CD4-positive, alpha-beta T cell (primary cell): ENCODE data around the gene ENAH. TPM values are rescaled to one million over a fixed set of nuclear protein-coding genes. Genes with fewer than 3 reads are reported as not detected.

Experiments
- ATAC-seq: fragments of 200-7000 bp; cut with Tn5 transposase; one replicate; pipeline ENCODE4 v1.10.0; 2022; ENCODE audit warnings: mild to moderate bottlenecking; ENCODE audit not compliant: poor library complexity
- CTCF ChIA-PET: fragments of 350-600 bp; sonication (Branson Sonifier 250); formaldehyde crosslinking; loops from one replicate; lab custom pipeline; 2021; ENCODE audit warnings: antibody characterized with exemption, inconsistent platforms; lab: Charles Lee
- POLR2A ChIA-PET: fragments of 350-600 bp; sonication (Branson Sonifier 250); formaldehyde crosslinking; loops from one replicate; lab custom pipeline; 2021; ENCODE audit warnings: antibody characterized with exemption, inconsistent platforms; lab: Charles Lee
- DNase-seq, 14 experiments: peaks; one replicate each; pipeline ENCODE4 v3.0.0-alpha.2; 2013 to 2020; ENCODE audit warnings: mixed read lengths in 2 of 14
- H3K27ac ChIP-seq, 2 donors: one replicate each; pipeline versions ENCODE4 v1.5.1 to v1.7.0; 2013; ENCODE audit warnings: low read length in 2 of 2, low read depth in 1 of 2, mild to moderate bottlenecking in 1 of 2
- H3K27me3 ChIP-seq, 2 experiments: 1 replicate in 1 of 2; 2 replicates in 1 of 2; pipeline versions ENCODE4 v1.6.1 to v1.7.0; 2013; ENCODE audit warnings: low read length in 2 of 2, control low read depth in 1 of 2, mild to moderate bottlenecking in 1 of 2, moderate library complexity in 1 of 2; ENCODE audit not compliant: insufficient read depth in 2 of 2, control insufficient read depth in 1 of 2
- H3K36me3 ChIP-seq: one replicate; pipeline ENCODE4 v1.6.1; 2013; ENCODE audit warnings: low read length, control low read depth; ENCODE audit not compliant: insufficient read depth
- H3K4me1 ChIP-seq: one replicate; pipeline ENCODE4 v1.6.1; 2013; ENCODE audit warnings: low read length, control low read depth; ENCODE audit not compliant: insufficient read depth
- H3K4me3 ChIP-seq: one replicate; pipeline ENCODE4 v1.5.1; 2013; ENCODE audit warnings: mild to moderate bottlenecking, low read length, moderate library complexity
- H3K9me3 ChIP-seq, 2 experiments: 1 replicate in 1 of 2; 2 replicates in 1 of 2; pipeline versions ENCODE4 v1.6.1 to v1.7.0; 2013; ENCODE audit warnings: low read length in 2 of 2, mild to moderate bottlenecking in 2 of 2, control low read depth in 1 of 2, moderate library complexity in 1 of 2; ENCODE audit not compliant: control insufficient read depth in 1 of 2, insufficient read depth in 1 of 2
- H3K27ac Mint-ChIP-seq: one replicate; pipeline ENCODE4 v1.8.0; 2020; ENCODE audit warnings: mixed read lengths
- H3K27me3 Mint-ChIP-seq: one replicate; pipeline ENCODE4 v1.8.0; 2021; ENCODE audit warnings: mixed read lengths
- H3K36me3 Mint-ChIP-seq: one replicate; pipeline ENCODE4 v1.8.0; 2021; ENCODE audit warnings: low read depth, mixed read lengths
- H3K4me1 Mint-ChIP-seq: one replicate; pipeline ENCODE4 v1.8.0; 2021; ENCODE audit warnings: low read depth, mixed read lengths
- H3K4me3 Mint-ChIP-seq: one replicate; pipeline ENCODE4 v1.8.0; 2020; ENCODE audit warnings: mild to moderate bottlenecking, mixed read lengths
- H3K9me3 Mint-ChIP-seq: one replicate; pipeline ENCODE4 v1.8.0; 2020; ENCODE audit warnings: mixed read lengths
- intact Hi-C, 2 experiments: fragments of 100-400 bp; cut with DNase I in 1 of 2; cut with micrococcal nuclease in 1 of 2; formaldehyde crosslinking; loops; one replicate each; pipeline versions ENCODE4 v1.15.1 to v1.9.0; 2023 to 2025; cut with DNase I, micrococcal nuclease
- total RNA-seq, 174 experiments: library from RNA in 2 of 174; stranded (reverse) in 2 of 174; gene quantifications; one replicate each; pipeline ENCODE4 v1.2.3 and lab custom pipeline; 2021 to 2026
- TF ChIP-seq, protein P1 (sequence below): fragments of 200-600 bp; IDR thresholded peaks from one replicate; pipeline ENCODE4 v1.8.0; 2022; ENCODE audit warnings: antibody characterized with exemption, mild to moderate bottlenecking

ENAH gene
- total RNA-seq, 2 experiments from 2014 or later = not detected

DNA sequence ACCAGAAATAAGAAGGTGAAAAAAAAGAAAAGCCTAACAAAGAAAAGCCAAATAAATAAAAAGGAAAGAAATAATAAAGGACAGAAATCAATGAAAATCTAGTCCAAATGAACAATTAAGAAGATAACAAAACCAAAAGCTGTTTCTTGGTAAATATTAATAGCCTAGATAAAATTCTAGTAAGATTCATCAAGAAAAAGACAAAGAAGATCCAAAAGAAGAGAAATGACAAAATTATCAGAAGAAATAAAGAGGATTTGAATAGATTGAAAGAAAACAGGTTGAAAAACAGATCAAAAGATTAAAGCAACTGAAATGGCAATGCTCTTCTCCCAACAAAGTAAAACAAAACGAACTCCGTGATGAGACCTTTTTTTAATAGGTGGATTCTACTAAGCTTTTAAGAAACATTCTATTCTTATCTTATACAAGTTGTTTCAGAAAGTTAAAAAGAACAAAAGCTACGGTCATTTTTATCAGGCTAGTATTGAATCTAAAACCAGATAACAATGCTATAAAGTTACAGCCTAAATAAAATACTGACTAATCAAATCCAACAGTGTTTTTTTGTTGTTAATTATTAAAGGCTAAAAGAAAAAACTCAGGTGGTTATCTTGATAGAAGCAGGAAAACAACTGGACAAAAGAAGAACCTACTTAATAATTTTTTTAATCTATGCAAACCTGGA lies 50.9 kb downstream of the ENAH start:
- DNase-seq (no peak), ATAC-seq (no peak)
- peaks cover 0 to 4% of the 10 kb centered on the region in 2 experiments for H3K9me3 ChIP-seq
- H3K36me3 ChIP-seq = no peaks in the 10 kb centered on the region
- intact Hi-C loops = no loop called here
- Mint-ChIP-seq H3K27ac (no peak overlapping the region), H3K9me3 (no peaks in the 10 kb centered on the region), H3K4me3 (no peak overlapping the region), H3K27me3 (no peaks in the 10 kb centered on the region), H3K4me1 (no peaks in the 10 kb centered on the region), H3K36me3 (no peaks in the 10 kb centered on the region)
- no peaks in the 10 kb centered on the region for H3K4me1 ChIP-seq
- TF ChIP-seq, protein P1, sequence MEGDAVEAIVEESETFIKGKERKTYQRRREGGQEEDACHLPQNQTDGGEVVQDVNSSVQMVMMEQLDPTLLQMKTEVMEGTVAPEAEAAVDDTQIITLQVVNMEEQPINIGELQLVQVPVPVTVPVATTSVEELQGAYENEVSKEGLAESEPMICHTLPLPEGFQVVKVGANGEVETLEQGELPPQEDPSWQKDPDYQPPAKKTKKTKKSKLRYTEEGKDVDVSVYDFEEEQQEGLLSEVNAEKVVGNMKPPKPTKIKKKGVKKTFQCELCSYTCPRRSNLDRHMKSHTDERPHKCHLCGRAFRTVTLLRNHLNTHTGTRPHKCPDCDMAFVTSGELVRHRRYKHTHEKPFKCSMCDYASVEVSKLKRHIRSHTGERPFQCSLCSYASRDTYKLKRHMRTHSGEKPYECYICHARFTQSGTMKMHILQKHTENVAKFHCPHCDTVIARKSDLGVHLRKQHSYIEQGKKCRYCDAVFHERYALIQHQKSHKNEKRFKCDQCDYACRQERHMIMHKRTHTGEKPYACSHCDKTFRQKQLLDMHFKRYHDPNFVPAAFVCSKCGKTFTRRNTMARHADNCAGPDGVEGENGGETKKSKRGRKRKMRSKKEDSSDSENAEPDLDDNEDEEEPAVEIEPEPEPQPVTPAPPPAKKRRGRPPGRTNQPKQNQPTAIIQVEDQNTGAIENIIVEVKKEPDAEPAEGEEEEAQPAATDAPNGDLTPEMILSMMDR = no peak
- no peak overlapping the region for H3K4me3 ChIP-seq
- ChIA-PET POLR2A (no interaction called here), CTCF (no interaction called here)
- no peaks in the 10 kb centered on the region for H3K27me3 ChIP-seq
- no peak overlapping the region for H3K27ac ChIP-seq

- POLR2A ChIA-PET = no interaction called here
- Mint-ChIP-seq H3K36me3 (no peaks in the 10 kb centered on the region), H3K9me3 (no peaks in the 10 kb centered on the region), H3K27me3 (no peaks in the 10 kb centered on the region), H3K27ac (no peak overlapping the region), H3K4me1 (no peaks in the 10 kb centered on the region), H3K4me3 (no peak overlapping the region)
- Histone ChIP-seq H3K4me1 (no peaks in the 10 kb centered on the region), H3K36me3 (no peaks in the 10 kb centered on the region), H3K4me3 (no peak overlapping the region), H3K9me3 (peaks cover 0 to 4% of the 10 kb centered on the region in 2 experiments), H3K27me3 (no peaks in the 10 kb centered on the region), H3K27ac (no peak overlapping the region)
- TF ChIP-seq, protein P1 = no peak
- intact Hi-C loops = no loop called here
- DNase-seq (no peak), ATAC-seq (no peak)
- CTCF ChIA-PET = no interaction called here
These were observed 54.1 kb downstream of the ENAH start for GRCh38 chr1:225598847-225599246.

- no peak overlapping the region for H3K4me3 ChIP-seq
- POLR2A ChIA-PET = no interaction called here
- ATAC-seq (no peak), DNase-seq (no peak)
- H3K27ac ChIP-seq = no peak overlapping the region
- Mint-ChIP-seq H3K27ac (no peak overlapping the region), H3K9me3 (no peaks in the 10 kb centered on the region), H3K27me3 (no peaks in the 10 kb centered on the region), H3K4me1 (no peaks in the 10 kb centered on the region), H3K4me3 (no peak overlapping the region), H3K36me3 (no peaks in the 10 kb centered on the region)
- H3K27me3 ChIP-seq = no peaks in the 10 kb centered on the region
- CTCF ChIA-PET = no interaction called here
- H3K36me3 ChIP-seq = no peaks in the 10 kb centered on the region
- peaks cover 0 to 4% of the 10 kb centered on the region in 2 experiments for H3K9me3 ChIP-seq
- H3K4me1 ChIP-seq = no peaks in the 10 kb centered on the region
- intact Hi-C loops = no loop called here
- TF ChIP-seq, protein P1 = no peak
These were observed 54.9 kb downstream of the ENAH start for GRCh38 chr1:225597926-225598575.
